Progenitor cell of endocrine pancreas (in vitro differentiated cells): ENCODE measurements around the gene SMIM28. TPM values are rescaled to one million over a fixed set of nuclear protein-coding genes. Genes with fewer than 3 reads are reported as not detected.

Source experiments
- DNase-seq: peaks from one replicate; pipeline ENCODE4 v3.0.0; 2021; ENCODE audit warnings: low spot score; ENCODE audit not compliant: unreplicated experiment
- H3K27ac Mint-ChIP-seq: 2 replicates; pipeline ENCODE4 v1.8.0; 2021; ENCODE audit warnings: mild to moderate bottlenecking, moderate library complexity, mixed read lengths
- H3K27me3 Mint-ChIP-seq: 2 replicates; pipeline ENCODE4 v1.8.0; 2021; ENCODE audit warnings: mixed read lengths
- H3K36me3 Mint-ChIP-seq: 2 replicates; pipeline ENCODE4 v1.8.0; 2022; ENCODE audit warnings: mixed read lengths; ENCODE audit not compliant: insufficient read depth
- H3K4me1 Mint-ChIP-seq: 2 replicates; pipeline ENCODE4 v1.8.0; 2021; ENCODE audit warnings: low read depth, mixed read lengths
- H3K4me3 Mint-ChIP-seq: 2 replicates; pipeline ENCODE4 v1.8.0; 2021; ENCODE audit warnings: low read depth, mild to moderate bottlenecking, moderate library complexity, mixed read lengths
- H3K9me3 Mint-ChIP-seq: 2 replicates; pipeline ENCODE4 v1.8.0; 2021; ENCODE audit warnings: low read depth, mixed read lengths
- total RNA-seq: library from RNA; stranded (reverse); gene quantifications from 2 replicates; pipeline ENCODE4 v1.2.1, GENCODE V29; 2021
- TF ChIP-seq, protein P1 (sequence below): fragments of 200-600 bp; sonication (generic); IDR thresholded peaks from one replicate; pipeline ENCODE4 v1.5.0; 2021; ENCODE audit warnings: antibody characterized with exemption, mild to moderate bottlenecking; ENCODE audit not compliant: unreplicated experiment

Gene SMIM28
- total RNA-seq, 1 donor from 2014 or later, result not detected

GRCh38 chr6:138393871-138394783, 16.4 kb downstream of the SMIM28 start:
- Mint-ChIP-seq H3K27ac (no peak overlapping the region), H3K4me1 (peaks cover 13% of the 10 kb centered on the region), H3K4me3 (no peak overlapping the region), H3K27me3 (no peaks in the 10 kb centered on the region), H3K9me3 (no peaks in the 10 kb centered on the region), H3K36me3 (no peaks in the 10 kb centered on the region)
- TF ChIP-seq, protein P1, sequence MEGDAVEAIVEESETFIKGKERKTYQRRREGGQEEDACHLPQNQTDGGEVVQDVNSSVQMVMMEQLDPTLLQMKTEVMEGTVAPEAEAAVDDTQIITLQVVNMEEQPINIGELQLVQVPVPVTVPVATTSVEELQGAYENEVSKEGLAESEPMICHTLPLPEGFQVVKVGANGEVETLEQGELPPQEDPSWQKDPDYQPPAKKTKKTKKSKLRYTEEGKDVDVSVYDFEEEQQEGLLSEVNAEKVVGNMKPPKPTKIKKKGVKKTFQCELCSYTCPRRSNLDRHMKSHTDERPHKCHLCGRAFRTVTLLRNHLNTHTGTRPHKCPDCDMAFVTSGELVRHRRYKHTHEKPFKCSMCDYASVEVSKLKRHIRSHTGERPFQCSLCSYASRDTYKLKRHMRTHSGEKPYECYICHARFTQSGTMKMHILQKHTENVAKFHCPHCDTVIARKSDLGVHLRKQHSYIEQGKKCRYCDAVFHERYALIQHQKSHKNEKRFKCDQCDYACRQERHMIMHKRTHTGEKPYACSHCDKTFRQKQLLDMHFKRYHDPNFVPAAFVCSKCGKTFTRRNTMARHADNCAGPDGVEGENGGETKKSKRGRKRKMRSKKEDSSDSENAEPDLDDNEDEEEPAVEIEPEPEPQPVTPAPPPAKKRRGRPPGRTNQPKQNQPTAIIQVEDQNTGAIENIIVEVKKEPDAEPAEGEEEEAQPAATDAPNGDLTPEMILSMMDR, result no peak
- DNase-seq, result no peak

DNA sequence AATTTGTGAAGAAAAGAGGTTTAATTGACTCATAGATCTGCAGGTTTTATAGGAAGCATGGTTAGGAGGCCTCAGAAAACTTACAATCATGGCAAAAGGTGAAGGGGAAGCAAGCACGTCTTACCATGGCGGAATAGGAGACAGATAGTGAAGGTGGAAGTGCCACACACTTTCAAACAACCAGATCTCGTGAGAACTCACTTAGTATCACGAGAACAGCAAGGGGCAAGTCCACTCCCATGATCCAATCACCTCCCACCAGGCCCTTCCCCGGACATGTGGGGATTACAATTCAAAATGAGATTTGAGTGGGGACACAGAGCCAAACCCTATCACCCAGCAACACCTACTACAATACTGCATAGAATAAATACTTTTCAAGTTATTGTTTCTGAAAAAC, 19.0 kb downstream of the SMIM28 start:
- H3K36me3 Mint-ChIP-seq, result no peaks in the 10 kb centered on the region
- DNase-seq, result no peak
- no peaks in the 10 kb centered on the region for H3K9me3 Mint-ChIP-seq
- no peaks in the 10 kb centered on the region for H3K27me3 Mint-ChIP-seq
- TF ChIP-seq, protein P1, result no peak
- no peak overlapping the region for H3K27ac Mint-ChIP-seq
- peaks cover 12% of the 10 kb centered on the region for H3K4me1 Mint-ChIP-seq
- no peak overlapping the region for H3K4me3 Mint-ChIP-seq

- TF ChIP-seq, protein P1, result no peak
- Mint-ChIP-seq H3K4me1 (peaks cover 12% of the 10 kb centered on the region), H3K27ac (peak overlapping the region; percentile 11), H3K4me3 (no peak overlapping the region), H3K27me3 (no peaks in the 10 kb centered on the region), H3K9me3 (no peaks in the 10 kb centered on the region), H3K36me3 (no peaks in the 10 kb centered on the region)
- DNase-seq, result no peak
Observed at GRCh38 chr6:138397128-138398122, 19.7 kb downstream of the SMIM28 start.

- Mint-ChIP-seq H3K36me3 (no peaks in the 10 kb centered on the region), H3K27me3 (no peaks in the 10 kb centered on the region), H3K27ac (no peak overlapping the region), H3K4me1 (peaks cover 12% of the 10 kb centered on the region), H3K9me3 (no peaks in the 10 kb centered on the region), H3K4me3 (no peak overlapping the region)
- no peak for DNase-seq
- TF ChIP-seq, protein P1, result no peak
Observed at GRCh38 chr6:138400326-138400725, 22.6 kb downstream of the SMIM28 start.
